HepG2 (cell line): Measurements from ENCODE around the gene SECTM1. TPM values are rescaled to one million over a fixed set of nuclear protein-coding genes. Genes with fewer than 3 reads are reported as not detected.

Experiments
- ARID3A ChIP-seq: IDR thresholded peaks from 2 replicates; pipeline ENCODE4 v1.6.1; 2012; ENCODE audit warnings: low read depth, low read length, improper control_type of control experiment
- CENPT ChIP-seq: sonication (generic); formaldehyde crosslinking; IDR thresholded peaks from 2 replicates; pipeline ENCODE4 v1.8.0; 2022; ENCODE audit warnings: low read depth, mild to moderate bottlenecking, moderate library complexity, missing genetic modification reagents
- EEA1 ChIP-seq: sonication (generic); formaldehyde crosslinking; IDR thresholded peaks from 2 replicates; pipeline ENCODE4 v1.5.1; 2020; ENCODE audit warnings: mild to moderate bottlenecking, missing genetic modification reagents, borderline replicate concordance
- EHMT2 ChIP-seq: fragments of 200-600 bp; sonication (generic); IDR thresholded peaks from 2 replicates; pipeline ENCODE4 v1.7.0; 2017; ENCODE audit warnings: antibody characterized with exemption, low read depth, low read length, borderline replicate concordance
- GABPB1 ChIP-seq: IDR thresholded peaks from 2 replicates; pipeline ENCODE4 v1.6.1; 2016; ENCODE audit warnings: mild to moderate bottlenecking, missing genetic modification reagents, moderate library complexity, missing compliant biosample characterization
- GATAD1 ChIP-seq: IDR thresholded peaks from 2 replicates; pipeline ENCODE4 v1.6.1; 2016; ENCODE audit warnings: missing genetic modification reagents, missing compliant biosample characterization
- MEF2D ChIP-seq: sonication (generic); formaldehyde crosslinking; IDR thresholded peaks from 2 replicates; pipeline ENCODE4 v1.5.1; 2020; ENCODE audit warnings: mild to moderate bottlenecking, missing genetic modification reagents
- MEIS1 ChIP-seq: sonication (generic); formaldehyde crosslinking; IDR thresholded peaks from 2 replicates; pipeline ENCODE4 v1.9.0; 2021; ENCODE audit warnings: mild to moderate bottlenecking, missing genetic modification reagents, moderate library complexity, borderline replicate concordance
- MZF1 ChIP-seq: sonication (generic); formaldehyde crosslinking; IDR thresholded peaks from 2 replicates; pipeline ENCODE4 v1.8.1; 2023; ENCODE audit warnings: mild to moderate bottlenecking, missing genetic modification reagents, borderline replicate concordance
- NCOA2 ChIP-seq: sonication (generic); formaldehyde crosslinking; IDR thresholded peaks from 2 replicates; pipeline ENCODE4 v1.8.0; 2022; ENCODE audit warnings: inconsistent platforms
- RCOR2 ChIP-seq: IDR thresholded peaks from 2 replicates; pipeline ENCODE4 v1.6.1; 2016; ENCODE audit warnings: missing biosample characterization, missing genetic modification reagents
- RFXAP ChIP-seq: sonication (generic); formaldehyde crosslinking; IDR thresholded peaks from 2 replicates; pipeline ENCODE4 v1.4.0; 2020; ENCODE audit warnings: missing genetic modification reagents, borderline replicate concordance
- SMAD3 ChIP-seq: sonication (generic); formaldehyde crosslinking; IDR thresholded peaks from 2 replicates; pipeline ENCODE4 v1.4.0; 2020; ENCODE audit warnings: missing genetic modification reagents
- SP1 ChIP-seq, 2 experiments: fragments of 450-650 bp in 1 of 2; sonication (generic) in 1 of 2; formaldehyde crosslinking in 1 of 2; IDR thresholded peaks; 2 replicates each; pipeline versions ENCODE4 v1.4.0 to v1.6.1; 2016 to 2020; ENCODE audit warnings: missing genetic modification reagents in 1 of 2
- ZNF12 ChIP-seq: sonication (generic); formaldehyde crosslinking; IDR thresholded peaks from 2 replicates; pipeline ENCODE4 v1.5.0; 2020; ENCODE audit warnings: missing genetic modification reagents
- ZNF207 ChIP-seq: fragments of 450-650 bp; IDR thresholded peaks from 2 replicates; pipeline ENCODE4 v1.6.1; 2016; ENCODE audit warnings: antibody characterized with exemption, borderline replicate concordance
- ZNF235 ChIP-seq: sonication (generic); formaldehyde crosslinking; IDR thresholded peaks from 2 replicates; pipeline ENCODE4 v1.8.1; 2023; ENCODE audit warnings: mild to moderate bottlenecking, missing genetic modification reagents, borderline replicate concordance
- ZNF253 ChIP-seq: sonication (generic); formaldehyde crosslinking; IDR thresholded peaks from 2 replicates; pipeline ENCODE4 v1.8.0; 2022; ENCODE audit warnings: mild to moderate bottlenecking, missing genetic modification reagents, borderline replicate concordance
- ZNF30 ChIP-seq: sonication (generic); formaldehyde crosslinking; IDR thresholded peaks from 2 replicates; pipeline ENCODE4 v1.5.0; 2020; ENCODE audit warnings: mild to moderate bottlenecking, missing genetic modification reagents
- ZNF317 ChIP-seq: sonication (generic); formaldehyde crosslinking; IDR thresholded peaks from 2 replicates; pipeline ENCODE4 v1.5.0; 2020; ENCODE audit warnings: mild to moderate bottlenecking, missing genetic modification reagents
- ZNF468 ChIP-seq: sonication (generic); formaldehyde crosslinking; IDR thresholded peaks from 2 replicates; pipeline ENCODE4 v1.8.0; 2022; ENCODE audit warnings: mild to moderate bottlenecking, moderate library complexity, missing genetic modification reagents
- ZNF569 ChIP-seq: sonication (generic); formaldehyde crosslinking; IDR thresholded peaks from 2 replicates; pipeline ENCODE4 v1.5.0; 2020; ENCODE audit warnings: mild to moderate bottlenecking, missing genetic modification reagents, moderate library complexity, borderline replicate concordance
- ZNF713 ChIP-seq: sonication (generic); formaldehyde crosslinking; IDR thresholded peaks from 2 replicates; pipeline ENCODE4 v1.4.0; 2020; ENCODE audit warnings: mild to moderate bottlenecking, missing genetic modification reagents
- ZNF883 ChIP-seq: sonication (generic); formaldehyde crosslinking; IDR thresholded peaks from 2 replicates; pipeline ENCODE4 v1.5.1; 2020; ENCODE audit warnings: mild to moderate bottlenecking, missing genetic modification reagents; ENCODE audit errors: not compliant biosample characterization
- polyA plus RNA-seq, 8 experiments: library from polyadenylated mRNA; depleted of rRNA in 3 of 8; stranded (reverse) in 7 of 8; unstranded in 1 of 8; fragments of >200 nt; fragmentation: Illumina TruSeq in 4 of 8; extraction: Trizol in 4 of 8; gene quantifications; 2 replicates each; pipeline versions ENCODE4 v1.2.1 to v1.2.3, GENCODE V29; 2011 to 2016; ENCODE audit warnings: low read depth in 4 of 8, missing spikeins in 1 of 8, mixed read lengths in 1 of 8; ENCODE audit not compliant: insufficient read depth in 1 of 8
- total RNA-seq, 5 experiments: library from RNA; depleted of rRNA; stranded (reverse); fragments of >200 nt; fragmentation: Illumina TruSeq; extraction: Trizol; gene quantifications; 2 replicates each; pipeline ENCODE4 v1.2.3, GENCODE V29; 2016; ENCODE audit warnings: low read depth in 1 of 5

Gene SECTM1
- total and polyA plus RNA-seq, 2 of the 13 experiments (the other 11 are each of a cell fraction or from before 2014, with no cell fraction given) = 3.5 to 5.3 TPM

GRCh38 chr17:82351713-82352488 is 18.3 kb upstream of the SECTM1 start (continued):
- TF ChIP-seq RFXAP (CRISPR knock-in tag) (peak; percentile 99), ZNF12 (CRISPR knock-in tag) (0 out of 2 replicates have a peak, but pooled peaks have one; percentile 6), ZNF317 (peak; percentile 51; the same call in 1 of the 2 replicates), ZNF713 (0 out of 2 replicates have a peak, but pooled peaks have one; percentile 68), ZNF468 (CRISPR knock-in tag) (no peak), ZNF883 (no peak), GATAD1 (CRISPR knock-in tag) (peak; percentile 39; the same call in 1 of the 2 replicates), MZF1 (no peak), GABPB1 (CRISPR knock-in tag) (peak; percentile 50), ZNF207 (no peak), MEF2D (CRISPR knock-in tag) (no peak), EHMT2 (no peak), ARID3A (no peak; the same call in 1 of the 2 replicates), ZNF569 (CRISPR knock-in tag) (no peak), RCOR2 (CRISPR knock-in tag) (0 out of 2 replicates have a peak, but pooled peaks have one; percentile 61), SP1 (IDR thresholded peaks at IDR 0.05) (no peak), SP1 (CRISPR knock-in tag; IDR thresholded peaks at IDR 0.05) (no peak; the same call in 1 of the 2 replicates), NCOA2 (0 out of 2 replicates have a peak, but pooled peaks have one; percentile 7), EEA1 (CRISPR knock-in tag) (no peak), SMAD3 (0 out of 2 replicates have a peak, but pooled peaks have one; percentile 32), ZNF253 (no peak), CENPT (no peak), ZNF235 (CRISPR knock-in tag) (peak; percentile 15; the same call in 1 of the 2 replicates), MEIS1 (CRISPR knock-in tag) (peak; percentile 54; the same call in 1 of the 2 replicates), ZNF30 (CRISPR knock-in tag) (no peak)
